ENCODE data around the gene LCOR.

LCOR gene

DNA sequence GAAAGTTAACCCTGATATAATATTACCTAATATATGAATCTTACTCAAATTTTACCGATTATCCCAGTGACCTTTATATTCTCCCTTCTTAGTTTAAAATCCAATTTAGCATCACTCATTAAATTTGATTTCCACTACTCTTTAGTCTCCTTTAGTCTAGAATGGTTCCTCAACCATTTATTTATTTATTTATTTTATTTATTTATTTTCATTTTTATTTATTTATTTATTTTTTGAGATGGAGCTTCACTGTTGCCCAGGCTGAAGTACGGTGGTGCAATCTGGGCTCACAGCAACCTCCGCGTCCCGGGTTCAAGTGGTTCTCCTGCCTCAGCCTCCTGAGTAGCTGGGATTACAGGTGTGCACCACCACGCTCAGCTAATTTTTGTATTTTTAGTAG lies 92.8 kb downstream of the LCOR start:
- no peak for TF ChIP-seq CEBPB (IDR thresholded peaks at IDR 0.05)

DNA sequence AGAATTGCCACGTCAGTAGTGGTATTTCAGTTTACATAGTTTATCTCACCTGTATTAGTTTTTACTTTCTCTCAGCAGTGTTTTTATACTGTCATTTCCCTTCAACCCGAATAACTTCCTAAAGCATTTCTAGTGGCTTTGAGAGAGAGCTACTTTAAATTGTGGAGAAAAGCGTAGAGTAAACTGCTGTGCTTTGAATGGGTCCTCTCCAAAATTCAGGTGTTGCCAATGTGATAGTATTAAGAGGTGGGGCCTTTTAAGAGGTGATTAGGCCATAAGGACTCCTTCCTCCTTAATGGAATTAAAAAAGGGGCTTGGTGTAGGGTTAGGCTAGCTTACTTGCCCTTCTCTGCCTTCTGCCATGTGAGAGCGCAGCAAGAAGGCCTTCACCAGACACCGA lies 98.4 kb downstream of the LCOR start:
- no peak for TF ChIP-seq YY1 (IDR thresholded peaks at IDR 0.05; ENCODE audit: low read depth)
- TF ChIP-seq, protein P1, sequence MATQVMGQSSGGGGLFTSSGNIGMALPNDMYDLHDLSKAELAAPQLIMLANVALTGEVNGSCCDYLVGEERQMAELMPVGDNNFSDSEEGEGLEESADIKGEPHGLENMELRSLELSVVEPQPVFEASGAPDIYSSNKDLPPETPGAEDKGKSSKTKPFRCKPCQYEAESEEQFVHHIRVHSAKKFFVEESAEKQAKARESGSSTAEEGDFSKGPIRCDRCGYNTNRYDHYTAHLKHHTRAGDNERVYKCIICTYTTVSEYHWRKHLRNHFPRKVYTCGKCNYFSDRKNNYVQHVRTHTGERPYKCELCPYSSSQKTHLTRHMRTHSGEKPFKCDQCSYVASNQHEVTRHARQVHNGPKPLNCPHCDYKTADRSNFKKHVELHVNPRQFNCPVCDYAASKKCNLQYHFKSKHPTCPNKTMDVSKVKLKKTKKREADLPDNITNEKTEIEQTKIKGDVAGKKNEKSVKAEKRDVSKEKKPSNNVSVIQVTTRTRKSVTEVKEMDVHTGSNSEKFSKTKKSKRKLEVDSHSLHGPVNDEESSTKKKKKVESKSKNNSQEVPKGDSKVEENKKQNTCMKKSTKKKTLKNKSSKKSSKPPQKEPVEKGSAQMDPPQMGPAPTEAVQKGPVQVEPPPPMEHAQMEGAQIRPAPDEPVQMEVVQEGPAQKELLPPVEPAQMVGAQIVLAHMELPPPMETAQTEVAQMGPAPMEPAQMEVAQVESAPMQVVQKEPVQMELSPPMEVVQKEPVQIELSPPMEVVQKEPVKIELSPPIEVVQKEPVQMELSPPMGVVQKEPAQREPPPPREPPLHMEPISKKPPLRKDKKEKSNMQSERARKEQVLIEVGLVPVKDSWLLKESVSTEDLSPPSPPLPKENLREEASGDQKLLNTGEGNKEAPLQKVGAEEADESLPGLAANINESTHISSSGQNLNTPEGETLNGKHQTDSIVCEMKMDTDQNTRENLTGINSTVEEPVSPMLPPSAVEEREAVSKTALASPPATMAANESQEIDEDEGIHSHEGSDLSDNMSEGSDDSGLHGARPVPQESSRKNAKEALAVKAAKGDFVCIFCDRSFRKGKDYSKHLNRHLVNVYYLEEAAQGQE (IDR thresholded peaks at IDR 0.05; ENCODE audit: low read depth): no peak
- TF ChIP-seq, protein P2, sequence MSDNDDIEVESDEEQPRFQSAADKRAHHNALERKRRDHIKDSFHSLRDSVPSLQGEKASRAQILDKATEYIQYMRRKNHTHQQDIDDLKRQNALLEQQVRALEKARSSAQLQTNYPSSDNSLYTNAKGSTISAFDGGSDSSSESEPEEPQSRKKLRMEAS (IDR thresholded peaks at IDR 0.05): no peak
- no peak for TF ChIP-seq RAD21 (IDR thresholded peaks at IDR 0.05; ENCODE audit: low read depth)
- no peak for TF ChIP-seq ZBTB7A (IDR thresholded peaks at IDR 0.05; ENCODE audit: low read depth)
- no peak for TF ChIP-seq TAF1 (IDR thresholded peaks at IDR 0.05; ENCODE audit: low read depth)
- no peak for TF ChIP-seq EGR1 (IDR thresholded peaks at IDR 0.05)
- TF ChIP-seq, protein P3, sequence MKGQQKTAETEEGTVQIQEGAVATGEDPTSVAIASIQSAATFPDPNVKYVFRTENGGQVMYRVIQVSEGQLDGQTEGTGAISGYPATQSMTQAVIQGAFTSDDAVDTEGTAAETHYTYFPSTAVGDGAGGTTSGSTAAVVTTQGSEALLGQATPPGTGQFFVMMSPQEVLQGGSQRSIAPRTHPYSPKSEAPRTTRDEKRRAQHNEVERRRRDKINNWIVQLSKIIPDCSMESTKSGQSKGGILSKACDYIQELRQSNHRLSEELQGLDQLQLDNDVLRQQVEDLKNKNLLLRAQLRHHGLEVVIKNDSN (IDR thresholded peaks at IDR 0.05): no peak
- no peak for TF ChIP-seq TCF12 (IDR thresholded peaks at IDR 0.05; ENCODE audit: low read depth)

DNA sequence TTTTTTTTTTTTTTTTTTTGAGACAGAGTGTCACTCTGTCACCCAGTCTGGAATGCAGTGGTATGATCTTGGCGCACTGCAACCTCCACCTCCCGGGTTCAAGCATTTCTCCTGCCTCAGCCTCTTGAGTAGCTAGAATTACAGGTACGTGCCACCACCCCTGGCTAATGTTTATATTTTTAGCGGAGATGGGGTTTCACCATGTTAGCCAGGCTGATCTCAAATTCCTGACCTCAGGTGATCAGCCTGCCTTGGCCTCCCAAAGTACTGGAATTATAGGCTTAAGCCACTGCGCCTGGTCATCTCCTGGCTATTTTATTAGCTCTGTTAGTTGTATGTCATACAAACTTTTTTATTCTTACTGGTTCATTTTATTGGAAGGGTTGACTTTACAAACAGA lies 103.0 kb downstream of the LCOR start:
- TF ChIP-seq RAD21 (IDR thresholded peaks at IDR 0.05; ENCODE audit: low read depth) (no peak), NFIC (IDR thresholded peaks at IDR 0.05) (no peak), TAF1 (IDR thresholded peaks at IDR 0.05; ENCODE audit: low read depth) (no peak), ZBTB7A (IDR thresholded peaks at IDR 0.05; ENCODE audit: low read depth) (no peak), TCF12 (IDR thresholded peaks at IDR 0.05; ENCODE audit: low read depth) (no peak), CEBPB (IDR thresholded peaks at IDR 0.05) (no peak)

DNA sequence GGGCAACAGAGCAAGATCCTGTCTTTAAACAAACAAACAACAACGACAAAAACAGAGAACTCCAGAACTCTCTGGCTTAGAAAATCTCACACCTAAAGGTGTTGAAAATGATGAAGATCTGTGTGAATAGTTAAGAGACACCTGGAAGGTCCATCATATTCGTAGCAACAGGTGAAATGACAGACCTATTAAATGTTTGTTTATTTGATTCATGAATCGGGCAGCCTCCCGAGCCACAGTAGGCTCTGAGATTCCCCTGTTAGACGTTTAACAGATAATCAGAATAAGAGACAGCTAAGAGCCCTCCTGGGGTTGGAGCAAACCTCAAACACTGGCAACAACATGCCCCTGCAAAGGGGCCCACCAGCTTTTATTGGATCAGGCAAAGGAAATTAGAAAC lies 103.7 kb downstream of the LCOR start:
- TF ChIP-seq, protein P3 (IDR thresholded peaks at IDR 0.05): no peak
- TF ChIP-seq EGR1 (IDR thresholded peaks at IDR 0.05): no peak
- TF ChIP-seq FOXM1 (IDR thresholded peaks at IDR 0.05; ENCODE audit: borderline replicate concordance, low read depth): no peak
- TF ChIP-seq RAD21 (IDR thresholded peaks at IDR 0.05; ENCODE audit: low read depth): no peak

DNA sequence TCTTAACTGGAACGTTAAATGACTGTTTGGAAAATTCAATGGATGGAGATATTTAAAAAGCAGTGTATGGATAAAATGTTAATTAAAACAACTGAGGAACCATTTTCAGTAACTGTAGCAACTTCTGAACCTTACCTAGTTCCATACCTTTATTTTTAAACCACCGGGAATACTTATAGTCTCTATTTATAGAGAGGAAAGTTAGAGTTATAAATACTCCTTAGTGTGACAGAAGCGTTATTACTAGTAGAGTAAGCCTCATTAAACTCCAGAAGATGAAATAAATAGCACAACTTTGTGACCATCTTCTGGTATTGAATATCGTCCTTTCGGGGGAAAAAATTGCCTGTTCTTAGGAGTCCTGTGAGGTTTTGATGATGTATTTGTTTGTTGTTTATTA lies 114.9 kb downstream of the LCOR start:
- TF ChIP-seq NFIC (IDR thresholded peaks at IDR 0.05) (no peak), TEAD4 (IDR thresholded peaks at IDR 0.05) (no peak), FOXM1 (IDR thresholded peaks at IDR 0.05; ENCODE audit: borderline replicate concordance, low read depth) (no peak), TCF12 (IDR thresholded peaks at IDR 0.05; ENCODE audit: low read depth) (no peak), ZBTB7A (IDR thresholded peaks at IDR 0.05; ENCODE audit: low read depth) (no peak), CEBPB (IDR thresholded peaks at IDR 0.05) (no peak), EGR1 (IDR thresholded peaks at IDR 0.05) (no peak), TAF1 (IDR thresholded peaks at IDR 0.05; ENCODE audit: low read depth) (no peak), RAD21 (IDR thresholded peaks at IDR 0.05; ENCODE audit: low read depth) (no peak), YY1 (IDR thresholded peaks at IDR 0.05; ENCODE audit: low read depth) (no peak), CREB1 (IDR thresholded peaks at IDR 0.05; ENCODE audit: low read depth) (no peak), EP300 (IDR thresholded peaks at IDR 0.05; ENCODE audit: borderline replicate concordance) (no peak)
- TF ChIP-seq, protein P1 (IDR thresholded peaks at IDR 0.05; ENCODE audit: low read depth): no peak
- TF ChIP-seq, protein P3 (IDR thresholded peaks at IDR 0.05): no peak
- TF ChIP-seq, protein P2 (IDR thresholded peaks at IDR 0.05): no peak

DNA sequence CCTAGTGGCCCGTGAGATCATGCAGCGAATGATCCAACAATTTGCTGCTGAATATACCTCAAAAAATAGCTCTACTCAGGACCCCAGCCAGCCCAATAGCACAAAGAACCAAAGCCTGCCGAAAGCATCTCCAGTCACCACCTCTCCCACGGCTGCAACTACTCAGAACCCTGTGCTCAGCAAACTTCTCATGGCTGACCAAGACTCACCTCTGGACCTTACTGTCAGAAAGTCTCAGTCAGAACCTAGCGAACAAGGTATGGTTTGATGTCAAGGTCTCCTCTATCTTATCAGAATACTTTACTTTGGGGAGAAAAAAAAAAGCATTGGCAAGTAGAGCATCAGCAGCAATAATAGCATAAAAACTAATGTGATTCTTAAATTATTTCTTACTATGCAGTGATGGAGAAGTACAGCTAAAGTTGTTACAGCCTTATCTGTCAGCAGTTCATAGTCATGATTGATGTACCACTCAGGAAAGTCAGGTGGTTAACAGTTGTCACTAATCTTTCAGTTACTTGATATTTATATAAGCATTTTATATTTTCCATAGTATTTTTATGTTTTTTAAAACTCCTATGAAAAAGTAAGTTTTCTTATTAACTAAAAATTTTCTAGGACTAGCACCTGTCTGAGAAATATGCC lies 117.1 kb downstream of the LCOR start:
- TF ChIP-seq, protein P1 (IDR thresholded peaks at IDR 0.05; ENCODE audit: low read depth): no peak
- TF ChIP-seq CEBPB (IDR thresholded peaks at IDR 0.05): no peak
- TF ChIP-seq, protein P3 (IDR thresholded peaks at IDR 0.05): no peak
- no peak for TF ChIP-seq YY1 (IDR thresholded peaks at IDR 0.05; ENCODE audit: low read depth)
- no peak for TF ChIP-seq ZBTB7A (IDR thresholded peaks at IDR 0.05; ENCODE audit: low read depth)
- TF ChIP-seq FOXM1 (IDR thresholded peaks at IDR 0.05; ENCODE audit: borderline replicate concordance, low read depth): no peak
- no peak for TF ChIP-seq RAD21 (IDR thresholded peaks at IDR 0.05; ENCODE audit: low read depth)
- TF ChIP-seq, protein P2 (IDR thresholded peaks at IDR 0.05): no peak
- TF ChIP-seq CREB1 (IDR thresholded peaks at IDR 0.05; ENCODE audit: low read depth): no peak
- no peak for TF ChIP-seq TCF12 (IDR thresholded peaks at IDR 0.05; ENCODE audit: low read depth)
- TF ChIP-seq NFIC (IDR thresholded peaks at IDR 0.05): no peak
- no peak for TF ChIP-seq TEAD4 (IDR thresholded peaks at IDR 0.05)
- TF ChIP-seq TAF1 (IDR thresholded peaks at IDR 0.05; ENCODE audit: low read depth): no peak
- TF ChIP-seq EP300 (IDR thresholded peaks at IDR 0.05; ENCODE audit: borderline replicate concordance): no peak
- TF ChIP-seq EGR1 (IDR thresholded peaks at IDR 0.05): no peak
